ENCODE measurements around the gene ABCA7. TPM values are rescaled to one million over a fixed set of nuclear protein-coding genes. Genes with fewer than 3 reads are reported as not detected.

Gene ABCA7
- total and polyA plus RNA-seq, 2 of the 8 experiments (the other 6 are each of a cell fraction or from before 2014, with no cell fraction given) = 10.4 to 25.6 TPM

GRCh38 chr19:1064661-1065605, 25.0 kb downstream of the ABCA7 start (continued):
- peak in 1 of 2 experiments; percentile 73; a peak in 1 of 4 replicates for TF ChIP-seq SIN3A (conservative IDR thresholded peaks at IDR 0.05 in 1 of 2, IDR thresholded peaks at IDR 0.05 in 1 of 2; ENCODE audit: low read depth in 1 of 2, low read length in 2 of 2)
- TF ChIP-seq TEAD4 (IDR thresholded peaks at IDR 0.05; ENCODE audit: low read depth, low read length) = peak; percentile 32; the same call in 1 of the 2 replicates
- TF ChIP-seq CBX8 (IDR thresholded peaks at IDR 0.05; ENCODE audit: borderline replicate concordance, low read depth, low read length) = no peak
